ENCODE measurements around the gene WIZ. TPM values are rescaled to one million over a fixed set of nuclear protein-coding genes. Genes with fewer than 3 reads are reported as not detected.

The WIZ gene
- total and polyA plus RNA-seq, 2 of the 4 experiments (the other 2 are of a cell fraction): 0.90 to 27.1 TPM

GRCh38 chr19:15432629-15433518 is 16.9 kb downstream of the WIZ start:
- peak; percentile 94 for ATAC-seq (ENCODE audit: low read depth)
- H2BK20ac ChIP-seq (ENCODE audit: low read depth, low read length): no peak overlapping the region

More at GRCh38 chr19:15432629-15433518, 16.9 kb downstream of the WIZ start:
- Histone ChIP-seq H3K4me3 (ENCODE audit: insufficient read depth, low read depth, low read length) (peak overlapping the region; percentile 51), H3K36me3 (ENCODE audit: control insufficient read depth, insufficient read depth, low read length) (peaks cover 11% of the 10 kb centered on the region; the same call in 1 of the 2 replicates), H3K27me3 (ENCODE audit: control insufficient read depth, insufficient read depth, low read length) (no peaks in the 10 kb centered on the region), H2AFZ (replicated peaks; ENCODE audit: low read length, poor library complexity) (peak overlapping the region; percentile 97), H3K4me2 (ENCODE audit: low read depth, low read length) (peak overlapping the region; percentile 67), H4K91ac (ENCODE audit: insufficient read depth, low read depth, low read length) (peak overlapping the region; percentile 74), H3K14ac (replicated peaks; ENCODE audit: low read depth, low read length) (peak overlapping the region; percentile 93), H3K9me3 (ENCODE audit: control insufficient read depth, insufficient read depth, low read length) (no peaks in the 10 kb centered on the region), H3K79me1 (ENCODE audit: low read depth in 1 of 2, low read length in 2 of 2) (peaks cover 7 to 39% of the 10 kb centered on the region in 2 experiments; a peak in 3 of 4 replicates), H3K9me1 (ENCODE audit: insufficient read depth, low read length) (peaks cover 12% of the 10 kb centered on the region; the same call in 1 of the 2 replicates), H3K18ac (ENCODE audit: low read depth, low read length) (peak overlapping the region; percentile 11), H3K9ac (ENCODE audit: low read depth, low read length) (peak overlapping the region; percentile 23), H2AK9ac (replicated peaks; ENCODE audit: low read depth, low read length, poor library complexity) (peak overlapping the region; percentile 97), H4K8ac (ENCODE audit: low read depth in 2 of 2, low read length in 2 of 2) (peak overlapping the region; percentile 87 to 90), H4K20me1 (ENCODE audit: insufficient read depth, low read length) (peaks cover 32% of the 10 kb centered on the region), H3K27ac (ENCODE audit: insufficient read depth, low read length) (peak overlapping the region; percentile 48), H3K56ac (ENCODE audit: extremely low read depth, insufficient read depth, low read length) (peak overlapping the region; percentile 78), H3K4me1 (ENCODE audit: control insufficient read depth, insufficient read depth, low read length) (peaks cover 30% of the 10 kb centered on the region), H4K5ac (ENCODE audit: low read depth, low read length) (peak overlapping the region; percentile 71), H3K23ac (ENCODE audit: low read depth, low read length) (peak overlapping the region; percentile 70), H2BK15ac (ENCODE audit: low read depth, low read length) (peak overlapping the region; percentile 21; the same call in 1 of the 3 replicates), H2BK120ac (ENCODE audit: low read depth, low read length) (peak overlapping the region; percentile 31), H3K4ac (ENCODE audit: low read depth, low read length) (peak overlapping the region; percentile 88), H2AK5ac (ENCODE audit: low read depth, low read length) (peak overlapping the region; percentile 68; the same call in 1 of the 2 replicates), H2BK5ac (ENCODE audit: low read depth, low read length, poor library complexity, severe bottlenecking) (peak overlapping the region; percentile 57)
- POLR2A ChIA-PET (ENCODE audit: unreplicated experiment): interaction anchor here (0.8 to 1.4 kb wide), 3 partner anchors 12 to 15 kb away, joined by 3 to 4 read pairs (median 3); partner anchors contain the start of gene AKAP8L
- intact Hi-C loops (cut with micrococcal nuclease): loop anchor here (5.0 kb wide), 1 partner anchor 124 kb away; no protein-coding TSS in a partner anchor
- in situ Hi-C loops (cut with MboI; ENCODE audit: low sequenced_read_pairs): loop anchor here (25.0 kb wide), 1 partner anchor 871 kb away; the partner anchor contains the start of gene NDUFB7
- 2% methylated on average over 25 of the region's 75 CpGs; no CpG with 5 or more reads in 1 of the 2 experiments for WGBS, 2 experiments (ENCODE audit: extremely low coverage in 2 of 2, insufficient read length in 1 of 2)
- dilution Hi-C loops (cut with HindIII; ENCODE audit: low sequenced_read_pairs, unreplicated experiment): no loop called here
- DNase-seq: peak; percentile 87
- TF ChIP-seq, protein P1, sequence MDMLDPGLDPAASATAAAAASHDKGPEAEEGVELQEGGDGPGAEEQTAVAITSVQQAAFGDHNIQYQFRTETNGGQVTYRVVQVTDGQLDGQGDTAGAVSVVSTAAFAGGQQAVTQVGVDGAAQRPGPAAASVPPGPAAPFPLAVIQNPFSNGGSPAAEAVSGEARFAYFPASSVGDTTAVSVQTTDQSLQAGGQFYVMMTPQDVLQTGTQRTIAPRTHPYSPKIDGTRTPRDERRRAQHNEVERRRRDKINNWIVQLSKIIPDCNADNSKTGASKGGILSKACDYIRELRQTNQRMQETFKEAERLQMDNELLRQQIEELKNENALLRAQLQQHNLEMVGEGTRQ (IDR thresholded peaks at IDR 0.05; ENCODE audit: low read depth, low read length): peak; percentile 68
- peak; percentile 30; the same call in 1 of the 2 replicates for TF ChIP-seq SMC3 (IDR thresholded peaks at IDR 0.05; ENCODE audit: low read depth, low read length)
- no peak for TF ChIP-seq FOS (IDR thresholded peaks at IDR 0.05; ENCODE audit: low read depth, low read length)
- no peak; the same call in 1 of the 2 replicates for TF ChIP-seq RAD21 (IDR thresholded peaks at IDR 0.05; ENCODE audit: low read length)
- TF ChIP-seq, protein P2, sequence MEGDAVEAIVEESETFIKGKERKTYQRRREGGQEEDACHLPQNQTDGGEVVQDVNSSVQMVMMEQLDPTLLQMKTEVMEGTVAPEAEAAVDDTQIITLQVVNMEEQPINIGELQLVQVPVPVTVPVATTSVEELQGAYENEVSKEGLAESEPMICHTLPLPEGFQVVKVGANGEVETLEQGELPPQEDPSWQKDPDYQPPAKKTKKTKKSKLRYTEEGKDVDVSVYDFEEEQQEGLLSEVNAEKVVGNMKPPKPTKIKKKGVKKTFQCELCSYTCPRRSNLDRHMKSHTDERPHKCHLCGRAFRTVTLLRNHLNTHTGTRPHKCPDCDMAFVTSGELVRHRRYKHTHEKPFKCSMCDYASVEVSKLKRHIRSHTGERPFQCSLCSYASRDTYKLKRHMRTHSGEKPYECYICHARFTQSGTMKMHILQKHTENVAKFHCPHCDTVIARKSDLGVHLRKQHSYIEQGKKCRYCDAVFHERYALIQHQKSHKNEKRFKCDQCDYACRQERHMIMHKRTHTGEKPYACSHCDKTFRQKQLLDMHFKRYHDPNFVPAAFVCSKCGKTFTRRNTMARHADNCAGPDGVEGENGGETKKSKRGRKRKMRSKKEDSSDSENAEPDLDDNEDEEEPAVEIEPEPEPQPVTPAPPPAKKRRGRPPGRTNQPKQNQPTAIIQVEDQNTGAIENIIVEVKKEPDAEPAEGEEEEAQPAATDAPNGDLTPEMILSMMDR (conservative IDR thresholded peaks at IDR 0.05; ENCODE audit: low read depth, low read length): no peak
- peak; percentile 99 for TF ChIP-seq MAZ (IDR thresholded peaks at IDR 0.05; ENCODE audit: borderline replicate concordance, low read depth, low read length)
- TF ChIP-seq BHLHE40 (IDR thresholded peaks at IDR 0.05; ENCODE audit: low read depth, low read length): peak; percentile 73
- TF ChIP-seq MXI1 (IDR thresholded peaks at IDR 0.05; ENCODE audit: borderline replicate concordance, low read depth, low read length): peak; percentile 97
- peak; percentile 61; the same call in 1 of the 2 replicates for TF ChIP-seq POLR2A (IDR thresholded peaks at IDR 0.05; ENCODE audit: low read depth, low read length)
- no TSS peak for BruUV-seq (replicated peaks)
- CTCF ChIA-PET: interaction anchor here (0.7 to 1.3 kb wide), 2 partner anchors 123 to 307 kb away, joined by 3 to 4 read pairs; no protein-coding TSS in a partner anchor

Measured in IMR-90 (cell line).